ENCODE measurements around the gene CYSTM1.

The CYSTM1 gene

GRCh38 chr5:140208065-140208464 is 33.1 kb downstream of the CYSTM1 start:
- TF ChIP-seq CTCF (IDR thresholded peaks at IDR 0.05; ENCODE audit: extremely low read depth, insufficient read depth, missing control alignments): no peak
- DNase-seq (ENCODE audit: low spot score): no peak
- in situ Hi-C loops (cut with MboI; ENCODE audit: low pct_unique_long_range_greater_than_20kb, low sequenced_read_pairs, unreplicated experiment): no loop called here

GRCh38 chr5:140213370-140213983 is 38.5 kb downstream of the CYSTM1 start:
- no peak for DNase-seq (ENCODE audit: low spot score)
- no peak for TF ChIP-seq CTCF (IDR thresholded peaks at IDR 0.05; ENCODE audit: extremely low read depth, insufficient read depth, missing control alignments)
- in situ Hi-C loops (cut with MboI; ENCODE audit: low pct_unique_long_range_greater_than_20kb, low sequenced_read_pairs, unreplicated experiment): no loop called here

DNA sequence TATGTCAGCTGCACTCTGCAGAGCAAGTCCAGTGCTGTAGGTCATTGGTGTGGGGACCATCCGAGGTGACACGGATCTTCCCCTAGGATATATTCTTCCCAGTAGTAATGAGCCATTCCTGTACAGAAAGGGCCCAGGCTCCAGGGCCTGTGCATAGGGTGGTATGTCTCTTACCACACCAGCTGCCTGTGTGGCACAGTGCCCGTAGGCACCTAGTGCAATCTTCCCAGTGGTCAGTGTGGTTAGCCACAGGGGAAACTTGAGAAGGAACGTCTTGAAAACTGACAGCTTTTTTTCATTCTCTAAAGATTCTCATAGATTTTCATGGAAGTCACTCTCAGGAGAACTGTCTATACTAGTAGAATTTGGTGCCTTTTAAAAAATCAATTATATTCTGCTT is 39.8 kb downstream of the CYSTM1 start:
- DNase-seq (ENCODE audit: low spot score): no peak
- in situ Hi-C loops (cut with MboI; ENCODE audit: low pct_unique_long_range_greater_than_20kb, low sequenced_read_pairs, unreplicated experiment): no loop called here
- no peak for TF ChIP-seq CTCF (IDR thresholded peaks at IDR 0.05; ENCODE audit: extremely low read depth, insufficient read depth, missing control alignments)

GRCh38 chr5:140215276-140215675 is 40.3 kb downstream of the CYSTM1 start:
- no peak for TF ChIP-seq CTCF (IDR thresholded peaks at IDR 0.05; ENCODE audit: extremely low read depth, insufficient read depth, missing control alignments)
- in situ Hi-C loops (cut with MboI; ENCODE audit: low pct_unique_long_range_greater_than_20kb, low sequenced_read_pairs, unreplicated experiment): no loop called here
- DNase-seq (ENCODE audit: low spot score): no peak

GRCh38 chr5:140216478-140217074 is 41.6 kb downstream of the CYSTM1 start:
- in situ Hi-C loops (cut with MboI; ENCODE audit: low pct_unique_long_range_greater_than_20kb, low sequenced_read_pairs, unreplicated experiment): no loop called here
- no peak for DNase-seq (ENCODE audit: low spot score)
- no peak for TF ChIP-seq CTCF (IDR thresholded peaks at IDR 0.05; ENCODE audit: extremely low read depth, insufficient read depth, missing control alignments)

- TF ChIP-seq CTCF (IDR thresholded peaks at IDR 0.05; ENCODE audit: extremely low read depth, insufficient read depth, missing control alignments): no peak
- in situ Hi-C loops (cut with MboI; ENCODE audit: low pct_unique_long_range_greater_than_20kb, low sequenced_read_pairs, unreplicated experiment): no loop called here
- DNase-seq (ENCODE audit: low spot score): no peak
Measured at GRCh38 chr5:140217299-140218026, 42.5 kb downstream of the CYSTM1 start.

Data from GM13977 (cell line).